Renal pelvis (tissue), 4 donors: ENCODE data around the gene AIF1. TPM values are rescaled to one million over a fixed set of nuclear protein-coding genes. Genes with fewer than 3 reads are reported as not detected.
"Not testable (repeated sequence)": the region's sequence is repeated elsewhere in the genome, so short reads cannot be mapped to it uniquely, and the experiment has no call there.

ENCODE experiments used
- DNase-seq: peaks from one replicate; pipeline ENCODE4 v3.0.0-alpha.2; 2013
- polyA plus RNA-seq, 3 donors: library from polyadenylated mRNA; unstranded; fragments of 120-200 nt; gene quantifications; one replicate each; pipeline ENCODE4 v1.2.1, GENCODE V29; 2013; ENCODE audit not compliant: insufficient read length in 3 of 3

AIF1 gene
- polyA plus RNA-seq, 3 donors: 66.1 to 77.7 (median 74.7) TPM

DNA sequence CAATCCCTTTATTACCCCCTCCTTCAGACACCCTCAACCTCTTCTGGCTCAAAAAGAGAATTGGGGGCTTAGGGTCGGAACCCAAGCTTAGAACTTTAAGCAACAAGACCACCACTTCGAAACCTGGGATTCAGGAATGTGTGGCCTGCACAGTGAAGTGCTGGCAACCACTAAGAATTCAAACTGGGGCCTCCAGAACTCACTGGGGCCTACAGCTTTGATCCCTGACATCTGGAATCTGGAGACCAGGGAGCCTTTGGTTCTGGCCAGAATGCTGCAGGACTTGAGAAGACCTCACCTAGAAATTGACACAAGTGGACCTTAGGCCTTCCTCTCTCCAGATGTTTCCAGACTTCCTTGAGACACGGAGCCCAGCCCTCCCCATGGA, 37.5 kb upstream of the AIF1 start:
- DNase-seq: no peak

- no peak for DNase-seq
Measured at GRCh38 chr6:31578184-31579118, 36.6 kb upstream of the AIF1 start.

DNA sequence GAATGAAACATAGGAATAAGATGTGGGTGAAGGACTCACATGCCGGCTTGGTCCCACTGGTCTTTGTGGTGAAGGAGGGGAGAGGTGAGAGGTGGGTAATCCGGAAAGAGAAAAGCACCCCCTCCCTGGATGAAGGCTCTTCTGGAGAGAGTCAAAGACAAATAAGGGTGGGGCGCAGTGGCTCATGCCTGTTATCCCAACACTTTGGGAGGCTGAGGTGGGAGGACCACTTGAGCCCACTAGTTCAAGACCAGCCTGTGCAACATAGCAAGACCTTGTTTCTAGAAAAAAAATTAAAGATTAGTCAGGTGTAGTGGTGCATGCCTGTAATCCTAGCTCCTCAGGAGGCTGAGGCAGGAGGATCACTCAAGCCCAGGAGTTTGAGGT, 35.9 kb upstream of the AIF1 start:
- no peak for DNase-seq

- DNase-seq: no peak
Measured at GRCh38 chr6:31579546-31580437, 35.2 kb upstream of the AIF1 start.

DNA sequence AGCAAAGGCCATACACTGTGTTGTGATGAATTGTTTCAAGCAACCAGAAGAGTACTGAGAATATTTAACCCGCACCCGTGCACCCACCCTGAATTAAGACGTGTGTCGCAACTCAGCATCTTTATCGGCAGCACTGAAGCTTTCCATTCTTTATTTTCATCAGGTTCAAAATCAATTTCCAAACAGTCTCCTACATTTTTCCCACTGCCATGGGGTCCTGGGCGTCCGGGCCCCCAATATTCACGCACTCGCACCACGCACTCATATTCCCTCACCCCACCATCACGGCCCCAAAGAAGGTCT, 34.6 kb upstream of the AIF1 start:
- DNase-seq: no peak

DNA sequence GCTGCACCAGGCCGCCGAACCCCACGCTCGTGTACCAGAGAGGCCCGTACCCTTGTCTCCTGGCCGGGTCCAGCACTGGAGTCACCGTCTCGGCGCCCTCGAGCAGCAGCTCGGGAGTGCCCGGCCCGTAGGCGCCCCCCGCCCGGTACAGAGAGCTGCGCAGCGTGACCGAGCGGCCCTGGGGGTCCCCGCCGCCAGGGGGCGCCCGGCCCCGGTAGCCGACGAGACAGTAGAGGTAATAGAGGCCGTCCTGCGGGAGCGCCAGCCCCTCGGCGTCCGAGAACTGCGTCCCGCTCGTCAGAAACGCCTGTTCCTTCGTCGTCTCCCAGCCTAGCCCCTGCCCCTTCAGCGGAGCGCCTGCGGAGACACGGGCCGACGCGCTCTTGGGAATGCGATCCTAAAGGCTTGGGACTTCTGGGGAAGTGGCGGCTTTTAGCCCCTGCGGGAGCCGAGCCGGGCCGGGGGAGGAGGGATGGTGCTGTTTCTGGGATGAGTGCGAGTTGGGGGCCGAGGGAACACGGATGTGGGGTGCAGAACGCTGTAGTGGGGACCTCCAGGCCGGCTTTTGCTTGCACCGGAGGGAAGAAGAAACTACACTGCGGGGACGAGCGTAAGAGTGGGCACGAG, 34.1 kb upstream of the AIF1 start:
- DNase-seq: peak; percentile 85

GRCh38 chr6:31581434-31582229, 33.4 kb upstream of the AIF1 start:
- DNase-seq: no peak

GRCh38 chr6:31582230-31582643, 32.8 kb upstream of the AIF1 start, which contains the start of gene LTB:
TSS of gene LTB (minus strand) at chr6:31582424. CDS start at chr6:31582417, 7 bp downstream.
- DNase-seq: no peak

DNA sequence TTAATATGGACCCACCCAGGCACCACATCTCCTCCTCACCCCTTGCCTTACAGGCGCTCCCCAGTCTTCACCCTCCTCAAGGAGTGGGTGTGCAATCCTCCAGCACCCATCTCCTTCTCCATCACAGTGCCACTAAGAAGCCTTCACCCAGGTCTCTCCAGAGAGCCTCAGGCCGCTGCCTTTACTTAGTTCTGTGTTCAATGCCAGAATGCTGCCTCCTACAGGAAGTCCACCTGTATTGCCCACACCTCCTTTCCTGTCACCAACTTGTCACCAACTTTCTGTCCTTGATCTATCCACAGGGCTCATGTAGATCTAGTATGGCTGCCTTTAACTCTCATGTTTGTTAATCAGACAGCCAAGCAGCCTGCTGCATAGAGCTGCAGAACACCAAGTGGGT, 29.5 kb upstream of the AIF1 start:
- no peak for DNase-seq

- no peak for DNase-seq
Measured at GRCh38 chr6:31586008-31586407, 29.0 kb upstream of the AIF1 start, which contains the start of gene LST1. TSS of gene LST1 (plus strand) at chr6:31586277. CDS start at chr6:31587300, 1,023 bp downstream.

- no peak for DNase-seq
Measured at GRCh38 chr6:31586599-31587281, 28.3 kb upstream of the AIF1 start.

- DNase-seq: no peak
Measured at GRCh38 chr6:31587791-31588777, 26.9 kb upstream of the AIF1 start.

GRCh38 chr6:31588871-31589650, 26.0 kb upstream of the AIF1 start:
- no peak for DNase-seq

DNA sequence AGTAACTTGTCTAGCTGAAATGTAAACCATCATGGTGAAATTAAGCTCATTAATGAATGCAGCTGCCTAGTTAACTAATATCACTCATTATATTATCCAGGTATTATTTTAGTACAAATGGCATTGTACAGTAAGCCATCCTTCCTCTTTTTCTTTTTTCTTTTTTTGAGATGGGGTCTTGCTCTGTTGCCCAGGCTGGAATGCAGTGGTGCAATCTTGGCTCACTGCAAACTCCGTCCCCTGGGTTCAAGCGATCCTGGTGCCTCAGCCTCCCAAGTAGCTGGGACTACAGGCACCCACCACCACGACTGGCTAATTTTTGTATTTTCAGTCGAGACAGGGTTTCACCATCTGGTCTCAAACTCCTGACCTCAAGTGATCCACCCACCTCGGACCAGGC, 24.3 kb upstream of the AIF1 start:
- not testable (repeated sequence) for DNase-seq

DNA sequence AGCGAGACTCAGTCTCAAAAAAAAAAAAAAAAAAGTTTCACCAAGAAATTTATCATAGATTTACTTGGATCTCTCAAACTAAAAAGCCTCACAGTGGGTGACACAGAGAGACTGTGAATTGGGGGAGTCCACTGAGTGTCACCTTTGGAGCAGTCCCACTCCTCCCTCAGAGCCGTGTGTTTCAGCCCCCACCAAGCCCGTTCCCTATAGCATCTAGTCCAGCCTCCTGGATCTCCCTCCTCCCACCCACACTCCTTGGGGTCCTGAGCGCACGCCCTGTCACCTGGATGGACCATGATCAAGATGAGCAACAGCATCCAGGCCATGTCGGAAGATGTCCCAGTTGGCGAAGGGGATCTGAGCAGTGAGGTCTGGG, 22.6 kb upstream of the AIF1 start:
- no peak for DNase-seq

GRCh38 chr6:31597006-31597405, 18.0 kb upstream of the AIF1 start:
- no peak for DNase-seq

- DNase-seq: no peak
Measured at GRCh38 chr6:31607317-31607716, 7.7 kb upstream of the AIF1 start.

GRCh38 chr6:31609519-31610406, 5.3 kb upstream of the AIF1 start:
- DNase-seq: no peak
